C4-2B (cell line): Measurements from ENCODE around the gene SLCO3A1.

ENCODE experiments used
- H3K27ac ChIP-seq: fragments of 450-650 bp; 2 replicates; pipeline ENCODE4 v1.5.1; 2017
- CTCF ChIP-seq: fragments of 450-650 bp; conservative IDR thresholded peaks from 2 replicates; pipeline ENCODE4 v1.5.1; 2017; ENCODE audit warnings: mild to moderate bottlenecking
- ZFX ChIP-seq: fragments of 450-650 bp; IDR thresholded peaks from 2 replicates; pipeline ENCODE4 v1.6.1; 2017

Gene SLCO3A1

DNA sequence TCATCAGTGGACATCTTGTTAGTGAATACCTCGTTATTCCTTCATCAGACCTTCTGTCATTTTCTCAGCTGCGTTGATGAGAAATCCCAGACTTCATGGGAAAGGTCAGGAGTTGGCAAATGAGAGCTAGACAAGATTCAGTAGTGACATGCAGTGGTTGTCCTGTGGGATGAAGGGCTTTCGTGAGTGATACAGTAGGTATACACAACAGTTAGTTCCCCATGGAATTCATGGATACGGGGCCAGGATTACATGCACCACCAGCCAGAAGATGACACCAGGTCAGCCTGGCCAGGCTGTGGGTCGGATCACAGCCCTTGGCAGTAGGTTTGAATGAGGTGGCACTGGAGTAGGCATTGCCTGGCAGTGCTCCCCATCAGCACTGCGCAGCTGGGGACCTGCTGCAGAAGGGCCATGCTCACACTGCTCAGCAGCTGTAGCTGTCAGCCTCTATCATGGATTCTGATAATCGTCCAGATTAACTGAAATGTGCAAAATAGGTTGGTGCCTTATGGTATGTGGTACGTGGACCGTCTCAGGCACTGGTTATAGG, 150.1 kb downstream of the SLCO3A1 start:
- TF ChIP-seq ZFX (no peak), CTCF (no peak)
- H3K27ac ChIP-seq, result no peak overlapping the region

DNA sequence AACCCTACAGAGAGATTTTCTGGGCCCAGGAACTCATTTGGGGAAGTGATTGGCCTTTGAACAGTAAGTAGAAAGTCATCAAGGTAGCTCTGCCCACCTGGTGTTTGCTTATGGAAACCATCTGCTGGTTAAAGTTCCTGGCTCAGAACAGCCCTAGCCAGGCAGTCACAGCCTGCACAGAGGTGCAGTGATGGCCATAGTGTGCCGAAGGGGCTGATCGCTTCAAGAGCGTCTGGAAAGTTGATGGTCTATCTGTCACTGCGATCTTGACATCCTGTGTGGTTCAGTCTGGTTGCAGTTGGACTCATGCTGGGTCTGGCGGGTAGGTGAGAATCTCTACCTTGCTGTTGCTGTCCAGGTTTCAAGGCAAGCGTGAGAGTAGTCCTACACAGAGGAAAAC, 151.6 kb downstream of the SLCO3A1 start:
- no peak overlapping the region for H3K27ac ChIP-seq
- TF ChIP-seq ZFX (no peak), CTCF (no peak)

GRCh38 chr15:92006186-92007028, 152.9 kb downstream of the SLCO3A1 start:
- no peak for TF ChIP-seq CTCF
- TF ChIP-seq ZFX, result no peak

DNA sequence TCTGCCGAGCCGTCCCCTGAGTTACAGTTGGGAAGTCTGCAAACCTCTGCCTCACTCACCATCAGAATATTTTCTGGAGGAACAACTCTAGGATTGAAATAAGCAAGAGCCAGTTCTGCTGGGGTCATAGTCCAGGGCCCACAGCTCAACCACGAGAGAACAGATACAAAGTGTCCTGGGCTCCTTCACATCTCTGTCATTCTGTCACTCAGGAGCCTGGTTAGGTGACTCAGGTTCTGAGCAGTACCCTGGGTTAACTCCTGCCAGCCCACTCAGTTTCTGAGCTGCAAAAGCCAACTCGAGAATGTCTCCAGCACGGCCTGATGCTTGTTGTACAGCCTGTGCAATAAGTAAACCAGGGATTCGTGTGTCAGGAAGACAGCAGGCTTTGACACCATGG, 155.7 kb downstream of the SLCO3A1 start:
- no peak overlapping the region for H3K27ac ChIP-seq
- TF ChIP-seq CTCF, result no peak
- TF ChIP-seq ZFX, result no peak

More at GRCh38 chr15:92006186-92007028, 152.9 kb downstream of the SLCO3A1 start:
- no peak overlapping the region for H3K27ac ChIP-seq

DNA sequence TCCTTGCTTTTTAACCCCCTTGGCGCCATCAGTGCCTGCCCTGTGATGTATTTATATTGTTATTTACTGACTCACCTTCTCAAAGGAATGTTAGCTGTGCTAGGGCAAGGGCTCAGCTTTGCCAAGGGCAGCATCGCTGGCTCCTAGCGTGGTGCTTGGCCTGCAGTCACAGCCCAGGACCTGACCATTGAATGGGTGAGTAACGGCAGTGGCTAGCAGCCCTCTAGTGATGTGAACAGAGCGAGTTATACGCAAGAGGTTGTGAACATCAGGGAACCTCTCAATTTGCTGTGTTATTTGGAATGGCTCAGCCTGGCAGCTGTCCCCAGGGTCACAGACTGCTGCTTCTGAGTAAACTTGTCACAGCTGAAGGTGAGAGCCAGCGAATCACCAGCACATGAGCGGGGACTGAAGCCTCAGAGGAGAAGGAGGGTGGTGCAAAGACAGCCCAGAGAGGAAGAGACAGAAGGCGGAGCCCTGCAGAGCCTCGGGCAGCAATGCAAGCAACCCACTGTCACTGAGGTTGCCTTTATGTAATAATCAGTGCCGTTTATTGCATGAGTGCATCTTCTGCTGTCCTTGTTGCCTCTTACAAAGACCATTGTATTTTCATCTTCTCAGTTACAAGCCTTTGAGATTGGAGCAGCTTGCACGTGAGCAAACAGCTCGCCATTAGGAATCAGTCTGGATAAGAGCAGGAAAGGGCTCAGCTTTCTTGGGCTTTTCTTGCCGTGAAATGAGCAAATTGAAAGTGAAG, 158.3 kb downstream of the SLCO3A1 start:
- no peak for TF ChIP-seq ZFX
- H3K27ac ChIP-seq, result no peak overlapping the region

GRCh38 chr15:92012368-92012629, 158.8 kb downstream of the SLCO3A1 start:
- TF ChIP-seq ZFX (no peak), CTCF (no peak)
- no peak overlapping the region for H3K27ac ChIP-seq

DNA sequence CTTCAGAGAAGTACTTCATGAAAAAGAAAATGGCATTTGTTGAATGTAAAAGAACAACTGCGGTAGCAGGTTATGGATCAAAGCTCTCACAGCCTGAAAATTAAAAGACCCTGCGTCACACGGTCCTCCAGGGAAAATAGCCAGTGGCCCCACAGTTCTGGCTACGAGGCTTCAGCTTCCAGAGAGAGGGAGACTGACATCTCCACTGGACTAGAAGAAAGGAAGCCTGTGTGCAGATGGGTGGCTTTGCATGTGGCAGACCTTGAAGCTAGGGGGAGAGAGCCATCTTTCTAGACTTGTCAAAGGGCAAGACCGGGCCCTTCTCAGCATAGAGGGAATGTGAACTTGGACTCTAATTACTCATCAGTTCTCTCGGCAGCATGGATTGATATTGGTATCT, 159.4 kb downstream of the SLCO3A1 start:
- H3K27ac ChIP-seq, result no peak overlapping the region
- TF ChIP-seq ZFX (no peak), CTCF (no peak)
